H1 (cell line): ENCODE results near the gene HES4. TPM values are rescaled to one million over a fixed set of nuclear protein-coding genes. Genes with fewer than 3 reads are reported as not detected.

Source experiments
- CTCF ChIA-PET: fragments of 300-600 bp; sonication (Branson Sonifier 250); formaldehyde crosslinking; loops from one replicate; lab custom pipeline; 2021; ENCODE audit not compliant: partially characterized antibody; lab: Charles Lee
- POLR2A ChIA-PET: fragments of 300-600 bp; sonication (Branson Sonifier 250); formaldehyde crosslinking; loops from one replicate; lab custom pipeline; 2021; ENCODE audit warnings: inconsistent platforms; ENCODE audit not compliant: partially characterized antibody; lab: Charles Lee
- DNase-seq, 2 experiments: peaks; one replicate each; pipeline versions ENCODE4 v3.0.0 to v3.0.0-alpha.2; 2010 to 2022; ENCODE audit warnings: low spot score in 2 of 2, low read depth in 1 of 2, mixed read lengths in 1 of 2
- FAIRE-seq: peaks from 2 replicates; lab custom pipeline; 2011; peaks lifted over from hg19 to GRCh38; lab: Jason Lieb, UNC
- H2AFZ ChIP-seq: 2 replicates; pipeline ENCODE4 v1.8.1; 2012; ENCODE audit warnings: low read length, inconsistent platforms
- H2AK5ac ChIP-seq: 2 replicates; pipeline ENCODE4 v1.6.1; 2013; ENCODE audit warnings: low read depth, low read length
- H2BK120ac ChIP-seq: replicated peaks from 2 replicates; pipeline ENCODE3; 2013; ENCODE audit warnings: low read depth, low read length, inconsistent platforms
- H2BK12ac ChIP-seq: 2 replicates; pipeline ENCODE4 v1.6.1; 2013; ENCODE audit warnings: low read depth, low read length
- H2BK15ac ChIP-seq: 2 replicates; pipeline ENCODE4 v1.6.1; 2013; ENCODE audit warnings: low read length
- H2BK20ac ChIP-seq: 2 replicates; pipeline ENCODE4 v1.6.1; 2013; ENCODE audit warnings: low read length
- H2BK5ac ChIP-seq: 2 replicates; pipeline ENCODE4 v1.6.1; 2013; ENCODE audit warnings: low read depth, low read length
- H3K14ac ChIP-seq: 2 replicates; pipeline ENCODE4 v1.6.1; 2013; ENCODE audit warnings: inconsistent platforms; ENCODE audit not compliant: insufficient read length
- H3K18ac ChIP-seq: 2 replicates; pipeline ENCODE4 v1.6.1; 2013; ENCODE audit warnings: low read length; ENCODE audit errors: extremely low read depth
- H3K23ac ChIP-seq: 2 replicates; pipeline ENCODE4 v1.6.1; 2013; ENCODE audit warnings: inconsistent platforms; ENCODE audit not compliant: insufficient read length
- H3K23me2 ChIP-seq: 2 replicates; pipeline ENCODE4 v1.6.1; 2013; ENCODE audit warnings: low read depth, low read length
- H3K27ac ChIP-seq: 2 replicates; pipeline ENCODE4 v1.6.1; 2011; ENCODE audit warnings: low read depth, low read length, inconsistent platforms
- H3K27me3 ChIP-seq, 4 experiments: replicated peaks in 1 of 4; 1 replicate in 1 of 4; 2 replicates in 3 of 4; pipeline versions ENCODE4 v1.6.1 to v1.8.1; 2011 to 2013; ENCODE audit warnings: low read length in 3 of 4, mild to moderate bottlenecking in 3 of 4, inconsistent platforms in 2 of 4, mixed read lengths in 2 of 4, moderate library complexity in 1 of 4; ENCODE audit not compliant: control insufficient read depth in 3 of 4, insufficient read depth in 3 of 4; ENCODE audit errors: extremely low read depth in 1 of 4
- H3K36me3 ChIP-seq, 4 experiments: 2 replicates each; pipeline versions ENCODE4 v1.6.1 to v1.8.1; 2011 to 2013; ENCODE audit warnings: mild to moderate bottlenecking in 4 of 4, low read length in 3 of 4, moderate library complexity in 2 of 4, control low read depth in 1 of 4, inconsistent platforms in 1 of 4; ENCODE audit not compliant: insufficient read depth in 4 of 4, control insufficient read depth in 2 of 4
- H3K4ac ChIP-seq: replicated peaks from 2 replicates; pipeline ENCODE3; 2013; ENCODE audit warnings: low read length, low read depth, mixed read lengths, inconsistent platforms; ENCODE audit not compliant: insufficient read length
- H3K4me1 ChIP-seq, 4 experiments: replicated peaks in 1 of 4; 1 replicate in 1 of 4; 2 replicates in 3 of 4; pipeline versions ENCODE4 v1.6.1 to v1.8.1; 2011 to 2013; ENCODE audit warnings: low read length in 3 of 4, inconsistent platforms in 2 of 4, mixed read lengths in 1 of 4; ENCODE audit not compliant: insufficient read depth in 4 of 4, control insufficient read depth in 3 of 4
- H3K4me2 ChIP-seq, 2 experiments: 2 replicates each; pipeline versions ENCODE4 v1.6.1 to v1.8.1; 2011 to 2013; ENCODE audit warnings: low read depth in 2 of 2, low read length in 2 of 2, control low read depth in 1 of 2, inconsistent platforms in 1 of 2, mild to moderate bottlenecking in 1 of 2; ENCODE audit not compliant: insufficient read depth in 1 of 2
- H3K4me3 ChIP-seq, 4 experiments: fragments of 200-600, 300-600 bp in 1 of 4; sonication (generic), shearing (Covaris generic), sonication (Bioruptor Twin) in 1 of 4; 2 replicates each; pipeline versions ENCODE4 v1.5.1 to v1.8.1; 2011 to 2016; ENCODE audit warnings: low read length in 4 of 4, low read depth in 3 of 4, control low read depth in 2 of 4, inconsistent platforms in 2 of 4, mild to moderate bottlenecking in 2 of 4, mixed read lengths in 1 of 4, moderate library complexity in 1 of 4; ENCODE audit not compliant: insufficient read depth in 2 of 4; ENCODE audit errors: extremely low read depth in 1 of 4
- H3K56ac ChIP-seq: replicated peaks from 2 replicates; pipeline ENCODE3; 2013; ENCODE audit warnings: low read depth, mild to moderate bottlenecking, mixed read lengths, low read length, inconsistent platforms; ENCODE audit not compliant: insufficient read length
- H3K79me1 ChIP-seq: 2 replicates; pipeline ENCODE4 v1.6.1; 2013; ENCODE audit warnings: low read depth, low read length, control low read depth
- H3K79me2 ChIP-seq, 2 experiments: 2 replicates each; pipeline versions ENCODE4 v1.6.1 to v1.8.1; 2012 to 2013; ENCODE audit warnings: low read length in 2 of 2, mild to moderate bottlenecking in 2 of 2, inconsistent platforms in 1 of 2; ENCODE audit not compliant: insufficient read depth in 2 of 2, control insufficient read depth in 1 of 2
- H3K9ac ChIP-seq, 4 experiments: replicated peaks in 1 of 4; 1 replicate in 1 of 4; 2 replicates in 3 of 4; pipeline versions ENCODE4 v1.6.1 to v1.8.1; 2011 to 2013; ENCODE audit warnings: low read depth in 3 of 4, low read length in 3 of 4, control low read depth in 2 of 4, mild to moderate bottlenecking in 2 of 4, moderate library complexity in 2 of 4, inconsistent platforms in 1 of 4; ENCODE audit errors: extremely low read depth in 1 of 4
- H3K9me3 ChIP-seq, 2 experiments: 2 replicates each; pipeline versions ENCODE4 v1.6.1 to v1.8.1; 2012 to 2013; ENCODE audit warnings: mild to moderate bottlenecking in 2 of 2, moderate library complexity in 2 of 2, control low read depth in 1 of 2, inconsistent platforms in 1 of 2, low read depth in 1 of 2, low read length in 1 of 2, mixed read lengths in 1 of 2; ENCODE audit not compliant: insufficient read depth in 2 of 2
- H4K20me1 ChIP-seq, 2 experiments: replicated peaks in 1 of 2; 2 replicates each; pipeline versions ENCODE3 to v1.8.1; 2011 to 2013; ENCODE audit warnings: inconsistent platforms in 2 of 2, low read length in 2 of 2, mild to moderate bottlenecking in 1 of 2; ENCODE audit not compliant: insufficient read depth in 2 of 2, control insufficient read depth in 1 of 2
- H4K5ac ChIP-seq: 2 replicates; pipeline ENCODE4 v1.6.1; 2013; ENCODE audit warnings: low read length, low read depth, mixed read lengths, inconsistent platforms; ENCODE audit not compliant: insufficient read length
- H4K8ac ChIP-seq: 2 replicates; pipeline ENCODE4 v1.8.0; 2013; ENCODE audit warnings: mild to moderate bottlenecking, moderate library complexity, low read length, inconsistent platforms; ENCODE audit not compliant: insufficient read depth; ENCODE audit errors: extremely low read depth
- H4K91ac ChIP-seq: replicated peaks from 2 replicates; pipeline ENCODE3; 2013; ENCODE audit warnings: low read length, mixed read lengths, inconsistent platforms; ENCODE audit not compliant: insufficient read length
- BACH1 ChIP-seq: IDR thresholded peaks from 2 replicates; pipeline ENCODE4 v1.6.1; 2012; ENCODE audit warnings: low read length, improper control_type of control experiment
- EP300 ChIP-seq, 2 experiments: IDR thresholded peaks; 1 replicate in 1 of 2; 2 replicates in 1 of 2; pipeline ENCODE4 v1.6.1; 2011 to 2012; ENCODE audit warnings: low read depth in 2 of 2, low read length in 2 of 2, mild to moderate bottlenecking in 2 of 2, borderline replicate concordance in 1 of 2, inconsistent platforms in 1 of 2, moderate library complexity in 1 of 2
- EZH2 ChIP-seq: fragments of 200-600 bp; sonication (generic); IDR thresholded peaks from 2 replicates; pipeline ENCODE4 v1.7.1; 2012; ENCODE audit warnings: low read depth, mild to moderate bottlenecking, moderate library complexity, low read length, inconsistent platforms; ENCODE audit not compliant: severe bottlenecking
- GTF2F1 ChIP-seq: IDR thresholded peaks from 2 replicates; pipeline ENCODE4 v1.6.1; 2012; ENCODE audit warnings: low read depth, low read length, improper control_type of control experiment, borderline replicate concordance
- JUND ChIP-seq: IDR thresholded peaks from 2 replicates; pipeline ENCODE4 v1.6.1; 2011; ENCODE audit warnings: mild to moderate bottlenecking, improper control_type of control experiment, low read length
- KDM4A ChIP-seq: IDR thresholded peaks from one replicate; pipeline ENCODE4 v1.7.1; 2012; ENCODE audit warnings: low read depth, mild to moderate bottlenecking, moderate library complexity, low read length, inconsistent platforms; ENCODE audit not compliant: severe bottlenecking
- MAFK ChIP-seq: IDR thresholded peaks from 2 replicates; pipeline ENCODE4 v1.6.1; 2012; ENCODE audit warnings: low read depth, mild to moderate bottlenecking, improper control_type of control experiment, low read length
- NANOG ChIP-seq: IDR thresholded peaks from 2 replicates; pipeline ENCODE4 v1.6.1; 2011; ENCODE audit warnings: low read length, low read depth, mild to moderate bottlenecking, inconsistent platforms; ENCODE audit not compliant: insufficient read depth, poor library complexity, severe bottlenecking
- POLR2AphosphoS5 ChIP-seq: IDR thresholded peaks from 2 replicates; pipeline ENCODE4 v1.6.1; 2011; ENCODE audit warnings: low read depth, low read length
- TCF12 ChIP-seq: IDR thresholded peaks from 2 replicates; pipeline ENCODE4 v1.6.1; 2011; ENCODE audit warnings: low read depth, mild to moderate bottlenecking, low read length
- WGBS, 2 experiments: shearing (Covaris generic) in 1 of 2; methylation state at CpG; one replicate each; pipeline versions ENCODE4 v1.1.6 to v1.1.7; 2013 to 2015; ENCODE audit warnings: low lambda C conversion rate in 2 of 2, mixed read lengths in 2 of 2, inconsistent platforms in 1 of 2, low coverage in 1 of 2, missing lambda C conversion rate in 1 of 2; ENCODE audit not compliant: insufficient replicate concordance in 2 of 2, insufficient coverage in 1 of 2, insufficient read length in 1 of 2; ENCODE audit errors: extremely low coverage in 1 of 2, missing lambda C conversion rate in 1 of 2; 5-methylcytosine and 5-hydroxymethylcytosine counted together
- polyA plus RNA-seq, 7 experiments: library from polyadenylated mRNA; depleted of rRNA in 3 of 7; stranded (reverse) in 5 of 7; unstranded in 2 of 7; fragments of >200 nt in 5 of 7; fragments of 200-250 nt in 2 of 7; gene quantifications; 1 replicate in 5 of 7; 2 replicates in 1 of 7; 4 replicates in 1 of 7; pipeline versions ENCODE4 v1.2.1 to v1.2.3, GENCODE V29; 2011 to 2013; ENCODE audit warnings: missing spikeins in 2 of 7, mixed read lengths in 2 of 7
- total RNA-seq: library from RNA; stranded (reverse); fragmentation: NEBNext Ultra II Directional; extraction: Animal tissue kit (Norgen Biotek cat#: 25700); gene quantifications from 2 replicates; pipeline ENCODE4 v1.2.1, GENCODE V29; 2021
- TF ChIP-seq, protein P1 (sequence below): IDR thresholded peaks from 2 replicates; pipeline ENCODE4 v1.6.1; 2012; ENCODE audit warnings: inconsistent platforms

The HES4 gene
- total and polyA plus RNA-seq, 2 of the 8 experiments (the other 6 are each of a cell fraction or from before 2014, with no cell fraction given), result 2.8 to 3.5 TPM

DNA sequence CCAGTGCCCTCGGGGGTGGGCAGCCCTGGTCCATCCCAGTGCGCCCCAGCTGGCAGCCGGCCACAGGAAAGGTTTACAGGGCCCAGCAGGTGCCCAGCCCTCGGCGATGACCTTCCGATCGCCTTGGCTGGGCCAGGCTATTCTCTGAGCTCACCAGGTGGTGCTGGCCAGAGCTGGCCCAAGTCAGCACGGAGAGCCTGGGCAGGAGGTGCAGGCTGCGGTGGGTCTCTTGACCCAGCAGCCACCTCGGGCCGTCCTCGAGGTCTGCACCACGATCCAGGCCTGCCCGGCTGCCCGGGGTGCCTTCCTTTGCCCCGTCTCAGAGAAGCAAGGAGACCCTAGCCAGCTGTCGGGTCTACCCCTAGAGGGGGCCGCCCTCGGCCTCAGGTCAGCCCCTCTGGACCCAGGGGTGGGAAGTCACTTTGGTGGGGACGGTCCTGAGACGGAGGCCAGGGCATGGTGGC, 18.4 kb downstream of the HES4 start:
- Histone ChIP-seq H4K5ac (no peak overlapping the region), H3K56ac (no peak overlapping the region), H2BK120ac (no peak overlapping the region), H3K36me3 (no peaks in the 10 kb centered on the region), H3K79me1 (no peaks in the 10 kb centered on the region)
- no peak for DNase-seq
- POLR2A ChIA-PET, result interaction anchor here (0.9 to 2.4 kb wide), 7 partner anchors 15 to 75 kb away, joined by 3 to 9 read pairs (median 3); partner anchors contain the start of gene HES4
- TF ChIP-seq EZH2 (no peak), EP300 (IDR thresholded peaks at IDR 0.05; ENCODE audit: borderline replicate concordance in 1 of 2, low read depth in 2 of 2, low read length in 2 of 2) (no peak), BACH1 (no peak), GTF2F1 (no peak), KDM4A (no peak), NANOG (no peak), JUND (no peak), MAFK (no peak), TCF12 (no peak), POLR2AphosphoS5 (no peak)
- TF ChIP-seq, protein P1, sequence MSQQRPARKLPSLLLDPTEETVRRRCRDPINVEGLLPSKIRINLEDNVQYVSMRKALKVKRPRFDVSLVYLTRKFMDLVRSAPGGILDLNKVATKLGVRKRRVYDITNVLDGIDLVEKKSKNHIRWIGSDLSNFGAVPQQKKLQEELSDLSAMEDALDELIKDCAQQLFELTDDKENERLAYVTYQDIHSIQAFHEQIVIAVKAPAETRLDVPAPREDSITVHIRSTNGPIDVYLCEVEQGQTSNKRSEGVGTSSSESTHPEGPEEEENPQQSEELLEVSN, result no peak
- TF ChIP-seq, all 59 proteins: peak for 0
- Histone ChIP-seq H3K23me2 (no peaks in the 10 kb centered on the region; the same call in 1 of the 2 replicates), H2BK20ac (no peak overlapping the region), H3K27ac (no peak overlapping the region), H4K20me1 (peaks cover 0 to 8% of the 10 kb centered on the region in 2 experiments), H3K4me1 (no peaks in the 10 kb centered on the region; a peak in 1 of 7 replicates), H2BK15ac (no peak overlapping the region), H3K18ac (no peak overlapping the region), H3K4ac (no peak overlapping the region), H4K8ac (no peak overlapping the region; the same call in 1 of the 2 replicates), H3K27me3 (peaks cover 0 to 25% (median 15%) of the 10 kb centered on the region in 4 experiments; a peak in 5 of 7 replicates), H2AFZ (no peak overlapping the region), H3K9ac (no peak overlapping the region), H3K4me3 (no peak overlapping the region), H2AK5ac (no peak overlapping the region), H3K4me2 (no peak overlapping the region), H3K23ac (no peak overlapping the region), H2BK5ac (no peak overlapping the region), H2BK12ac (no peak overlapping the region), H3K79me2 (no peaks in the 10 kb centered on the region), H4K91ac (no peak overlapping the region), H3K9me3 (no peaks in the 10 kb centered on the region), H3K14ac (no peak overlapping the region)
- no peak for FAIRE-seq
- CTCF ChIA-PET, result interaction anchor here (0.5 to 6.9 kb wide), 15 partner anchors 9 to 310 kb away, joined by 3 to 86 read pairs (median 7); partner anchors contain the start of genes HES4 and ISG15
- 82% methylated on average over 14 of the region's 21 CpGs; no CpG with 5 or more reads in 1 of the 2 experiments for WGBS, 2 experiments
